Nephron progenitor cell (in vitro differentiated cells): ENCODE measurements around the gene SAP25.

Experiments used
- DNase-seq: peaks from one replicate; pipeline ENCODE4 v3.0.0; 2021
- H3K27ac Mint-ChIP-seq: 2 replicates; pipeline ENCODE4 v1.8.0; 2021; ENCODE audit warnings: mild to moderate bottlenecking, moderate library complexity, mixed read lengths
- H3K27me3 Mint-ChIP-seq: 2 replicates; pipeline ENCODE4 v1.8.0; 2021; ENCODE audit warnings: mild to moderate bottlenecking, low read depth, mixed read lengths; ENCODE audit not compliant: poor library complexity
- H3K36me3 Mint-ChIP-seq: 2 replicates; pipeline ENCODE4 v1.8.0; 2021; ENCODE audit warnings: low read depth, mixed read lengths
- H3K4me1 Mint-ChIP-seq: 2 replicates; pipeline ENCODE4 v1.8.0; 2021; ENCODE audit warnings: mixed read lengths
- H3K4me3 Mint-ChIP-seq: 2 replicates; pipeline ENCODE4 v1.8.0; 2021; ENCODE audit warnings: mild to moderate bottlenecking, moderate library complexity, mixed read lengths
- H3K9me3 Mint-ChIP-seq: 2 replicates; pipeline ENCODE4 v1.8.0; 2021; ENCODE audit warnings: mild to moderate bottlenecking, moderate library complexity, mixed read lengths
- CTCF ChIP-seq: fragments of 200-600 bp; sonication (generic); IDR thresholded peaks from 2 replicates; pipeline ENCODE4 v1.5.0; 2021; ENCODE audit warnings: antibody characterized with exemption

SAP25 gene

GRCh38 chr7:100606313-100606712, 32.6 kb upstream of the SAP25 start:
- Mint-ChIP-seq H3K4me1 (peaks cover 57% of the 10 kb centered on the region), H3K4me3 (no peak overlapping the region), H3K27ac (no peak overlapping the region), H3K27me3 (peaks cover 32% of the 10 kb centered on the region), H3K9me3 (no peaks in the 10 kb centered on the region), H3K36me3 (peaks cover 36% of the 10 kb centered on the region)
- TF ChIP-seq CTCF = no peak
- DNase-seq = no peak

DNA sequence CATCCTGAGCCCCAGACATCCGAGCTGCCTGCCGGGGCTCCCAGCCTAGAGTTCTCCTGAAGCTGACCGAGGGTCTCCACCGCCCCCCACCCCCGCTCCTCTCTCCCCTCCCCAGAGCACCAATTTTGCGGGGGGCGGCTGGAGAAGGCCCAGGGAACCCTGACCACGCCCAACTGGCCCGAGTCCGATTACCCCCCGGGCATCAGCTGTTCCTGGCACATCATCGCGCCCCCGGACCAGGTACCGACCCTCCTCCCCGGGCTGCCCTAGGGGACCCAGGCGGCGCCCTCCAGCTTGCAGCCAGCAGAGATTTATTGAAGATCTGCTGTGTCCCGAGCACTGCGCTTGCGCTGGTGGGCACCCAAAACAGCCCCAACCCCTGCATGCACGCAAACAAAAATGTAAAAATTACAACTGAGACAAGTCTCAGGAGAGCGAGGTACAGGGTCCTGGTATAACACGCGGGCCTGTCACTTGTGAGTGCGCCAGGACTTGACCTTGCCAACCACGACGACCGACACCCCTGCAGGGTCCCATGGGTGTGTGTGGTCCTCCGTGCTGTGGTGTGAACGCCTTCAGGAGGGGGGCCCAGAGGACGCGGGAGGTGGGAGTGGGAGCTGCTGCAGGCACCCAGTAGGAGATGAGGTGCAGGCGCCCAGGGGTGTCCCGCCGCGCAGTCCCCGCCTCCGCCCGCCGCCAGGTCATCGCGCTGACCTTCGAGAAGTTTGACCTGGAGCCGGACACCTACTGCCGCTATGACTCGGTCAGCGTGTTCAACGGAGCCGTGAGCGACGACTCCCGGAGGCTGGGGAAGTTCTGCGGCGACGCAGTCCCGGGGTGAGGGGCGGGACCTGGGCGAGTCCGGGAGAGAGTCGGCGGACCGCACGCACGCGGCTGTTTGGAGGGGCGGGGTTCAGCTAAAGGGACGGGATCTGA, 31.5 kb upstream of the SAP25 start:
- peak; percentile 70 for DNase-seq
- no peaks in the 10 kb centered on the region for H3K9me3 Mint-ChIP-seq
- TF ChIP-seq CTCF = no peak
- peaks cover 36% of the 10 kb centered on the region for H3K36me3 Mint-ChIP-seq
- H3K4me1 Mint-ChIP-seq = peaks cover 57% of the 10 kb centered on the region
- H3K4me3 Mint-ChIP-seq = peak overlapping the region; percentile 77
- H3K27ac Mint-ChIP-seq = no peak overlapping the region
- H3K27me3 Mint-ChIP-seq = peaks cover 30% of the 10 kb centered on the region

- peak; percentile 31 for TF ChIP-seq CTCF
- Mint-ChIP-seq H3K4me3 (peak overlapping the region; percentile 88), H3K9me3 (no peaks in the 10 kb centered on the region), H3K4me1 (peaks cover 61% of the 10 kb centered on the region), H3K36me3 (peaks cover 28% of the 10 kb centered on the region), H3K27ac (peak overlapping the region; percentile 84), H3K27me3 (peaks cover 30% of the 10 kb centered on the region)
- DNase-seq = peak; percentile 81
Observed at GRCh38 chr7:100604028-100604975, 30.6 kb upstream of the SAP25 start.

DNA sequence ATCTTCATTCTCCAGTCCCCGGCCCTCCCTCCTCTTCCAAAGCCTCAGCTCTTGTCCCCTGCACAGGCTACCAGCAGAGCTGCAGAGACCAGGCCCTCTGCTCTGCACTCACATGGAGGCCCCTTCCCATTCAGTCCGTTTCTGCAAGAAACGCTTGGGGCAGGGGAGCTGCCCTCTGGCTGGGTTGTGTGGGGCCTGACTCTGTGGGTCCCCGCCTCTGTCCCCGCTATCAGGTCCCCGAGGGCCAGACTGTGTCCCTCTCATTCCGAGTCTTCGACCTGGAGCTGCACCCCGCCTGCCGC, 30.0 kb upstream of the SAP25 start:
- TF ChIP-seq CTCF = no peak
- Mint-ChIP-seq H3K36me3 (peaks cover 27% of the 10 kb centered on the region), H3K4me1 (peaks cover 64% of the 10 kb centered on the region), H3K9me3 (no peaks in the 10 kb centered on the region), H3K27me3 (peaks cover 30% of the 10 kb centered on the region), H3K27ac (peak overlapping the region; percentile 84), H3K4me3 (peak overlapping the region; percentile 88)
- peak; percentile 35 for DNase-seq

DNA sequence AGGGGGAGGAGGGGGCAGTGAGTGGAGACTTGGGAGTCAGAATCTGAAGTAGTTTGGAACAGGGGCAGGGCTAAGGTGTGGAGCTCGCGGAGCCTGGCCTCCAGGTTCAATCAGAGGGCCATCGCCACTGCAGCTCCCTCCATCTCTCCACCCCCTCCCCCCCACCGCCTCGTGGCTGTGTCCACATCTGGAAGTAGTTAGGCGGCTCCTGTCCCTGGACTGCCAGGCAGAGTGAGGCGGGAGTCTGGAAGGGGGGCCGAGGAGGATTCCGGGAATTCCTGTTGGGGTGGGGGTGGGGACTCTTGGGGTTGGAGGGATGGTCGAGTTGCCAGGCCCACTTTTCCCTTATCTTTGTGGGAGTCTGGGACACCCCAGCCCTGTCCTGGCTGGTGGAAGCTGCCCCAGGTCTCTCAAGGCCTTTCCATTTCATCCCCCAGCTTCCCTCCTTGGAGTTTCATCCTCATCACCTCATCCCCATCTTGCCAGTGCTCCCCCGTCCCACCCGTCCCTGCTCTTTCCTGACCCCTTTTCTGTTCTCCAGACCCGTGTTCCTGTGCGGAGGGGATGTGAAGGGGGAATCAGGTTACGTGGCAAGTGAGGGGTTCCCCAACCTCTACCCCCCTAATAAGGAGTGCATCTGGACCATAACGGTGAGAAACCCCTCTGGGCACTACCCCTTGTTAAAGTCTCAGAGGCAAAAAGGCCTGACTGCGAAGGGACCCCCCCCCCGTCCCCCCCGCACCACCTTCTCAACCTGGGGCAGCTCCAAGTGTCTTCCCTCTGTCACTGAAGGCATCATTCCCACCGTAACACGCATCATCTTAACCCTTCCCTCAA, 29.4 kb upstream of the SAP25 start:
- H3K27me3 Mint-ChIP-seq = peaks cover 34% of the 10 kb centered on the region
- no peaks in the 10 kb centered on the region for H3K9me3 Mint-ChIP-seq
- peak overlapping the region; percentile 99 for H3K27ac Mint-ChIP-seq
- peak; percentile 83 for DNase-seq
- no peak for TF ChIP-seq CTCF
- H3K4me3 Mint-ChIP-seq = peak overlapping the region; percentile 88
- H3K4me1 Mint-ChIP-seq = peaks cover 70% of the 10 kb centered on the region
- peaks cover 22% of the 10 kb centered on the region for H3K36me3 Mint-ChIP-seq
